HepG2 (cell line): ENCODE results near the gene TUBGCP3. TPM values are rescaled to one million over a fixed set of nuclear protein-coding genes. Genes with fewer than 3 reads are reported as not detected.

Source experiments
- ATAC-seq: fragments of 200-7000 bp; cut with Tn5 transposase; 3 replicates; pipeline ENCODE4 v1.9.1; 2020; ENCODE audit warnings: mild to moderate bottlenecking, moderate library complexity
- BruUV-seq: library from RNA; stranded (reverse); fragments of 400-500 nt; replicated peaks from 2 replicates; lab custom pipeline; 2021; lab: Mats Ljungman, UMichigan
- CTCF ChIA-PET: fragments of 300-600 bp; formaldehyde crosslinking; extraction: SDS; loops from one replicate; lab custom pipeline; 2021; ENCODE audit warnings: low total read pairs, inconsistent platforms, low intra/inter-chr PET ratio; lab: Yijun Ruan, JAX
- POLR2A ChIA-PET: fragments of 350-600 bp; sonication (Branson Sonifier 250); formaldehyde crosslinking; loops from one replicate; lab custom pipeline; 2020; ENCODE audit warnings: antibody characterized with exemption, inconsistent platforms; lab: Yijun Ruan, JAX
- DNase-seq: peaks from one replicate; pipeline ENCODE4 v3.0.0-alpha.2; 2015; ENCODE audit warnings: low spot score
- FAIRE-seq: peaks from 3 replicates; lab custom pipeline; 2011; peaks lifted over from hg19 to GRCh38; lab: Jason Lieb, UNC
- H2AFZ ChIP-seq: one replicate; pipeline ENCODE4 v1.6.1; 2011; ENCODE audit warnings: low read length, inconsistent platforms
- H3K27ac ChIP-seq: fragments of 300-600 bp; 3 replicates; pipeline ENCODE4 v1.8.0; 2011; ENCODE audit warnings: mixed run types, mild to moderate bottlenecking, mixed read lengths, low read length, inconsistent platforms; ENCODE audit not compliant: insufficient read depth; ENCODE audit errors: extremely low read length
- H3K27me3 ChIP-seq, 2 experiments: fragments of 200-600 bp in 1 of 2; 2 replicates in 1 of 2; 3 replicates in 1 of 2; pipeline versions ENCODE4 v1.6.0 to v1.8.0; 2011; ENCODE audit warnings: low read length in 2 of 2, mild to moderate bottlenecking in 2 of 2, moderate library complexity in 2 of 2, inconsistent platforms in 1 of 2; ENCODE audit not compliant: insufficient read depth in 2 of 2, control insufficient read depth in 1 of 2
- H3K36me3 ChIP-seq, 2 experiments: fragments of 200-600 bp in 1 of 2; replicated peaks in 1 of 2; 2 replicates in 1 of 2; 3 replicates in 1 of 2; pipeline versions ENCODE4 v1.5.1 to v1.8.0; 2011; ENCODE audit warnings: low read length in 2 of 2, inconsistent platforms in 1 of 2; ENCODE audit not compliant: insufficient read depth in 2 of 2, control insufficient read depth in 1 of 2
- H3K4me1 ChIP-seq: 2 replicates; pipeline ENCODE4 v1.5.1; 2012; ENCODE audit warnings: low read length, inconsistent platforms; ENCODE audit not compliant: insufficient read depth
- H3K4me2 ChIP-seq: 2 replicates; pipeline ENCODE4 v1.6.0; 2011; ENCODE audit warnings: low read depth, low read length, inconsistent platforms
- H3K4me3 ChIP-seq, 3 experiments: fragments of 200-600 bp in 1 of 3; sonication (generic), shearing (Covaris generic) in 1 of 3; replicated peaks in 1 of 3; 2 replicates each; pipeline ENCODE4 v1.5.1; 2011 to 2016; ENCODE audit warnings: low read length in 3 of 3, inconsistent platforms in 2 of 3, low read depth in 2 of 3, mild to moderate bottlenecking in 2 of 3, control low read depth in 1 of 3, mixed read lengths in 1 of 3; ENCODE audit not compliant: insufficient read depth in 1 of 3
- H3K79me2 ChIP-seq: one replicate; pipeline ENCODE4 v1.6.1; 2011; ENCODE audit warnings: low read length, inconsistent platforms; ENCODE audit not compliant: insufficient read depth
- H3K9ac ChIP-seq: 2 replicates; pipeline ENCODE4 v1.6.0; 2011; ENCODE audit warnings: mild to moderate bottlenecking, low read depth, low read length, inconsistent platforms; ENCODE audit not compliant: insufficient read depth
- H3K9me3 ChIP-seq: 2 replicates; pipeline ENCODE4 v1.5.1; 2012; ENCODE audit warnings: mild to moderate bottlenecking, low read length
- H4K20me1 ChIP-seq: 2 replicates; pipeline ENCODE4 v1.6.0; 2011; ENCODE audit warnings: inconsistent platforms, mild to moderate bottlenecking, low read length, moderate library complexity; ENCODE audit not compliant: insufficient read depth
- ARID2 ChIP-seq: sonication (generic); formaldehyde crosslinking; IDR thresholded peaks from 2 replicates; pipeline ENCODE4 v1.8.1; 2022; ENCODE audit warnings: mild to moderate bottlenecking, missing genetic modification reagents, borderline replicate concordance
- CBX5 ChIP-seq: sonication (generic); formaldehyde crosslinking; IDR thresholded peaks from 2 replicates; pipeline ENCODE4 v1.4.0; 2020; ENCODE audit warnings: missing genetic modification reagents, borderline replicate concordance
- HOXA3 ChIP-seq: sonication (generic); formaldehyde crosslinking; IDR thresholded peaks from 2 replicates; pipeline ENCODE4 v1.5.0; 2020; ENCODE audit warnings: missing genetic modification reagents
- JDP2 ChIP-seq: sonication (generic); formaldehyde crosslinking; IDR thresholded peaks from 2 replicates; pipeline ENCODE4 v1.8.1; 2022; ENCODE audit warnings: missing genetic modification reagents, borderline replicate concordance
- KDM2A ChIP-seq: sonication (generic); formaldehyde crosslinking; IDR thresholded peaks from 2 replicates; pipeline ENCODE4 v1.4.0; 2020; ENCODE audit warnings: low read depth, missing genetic modification reagents, borderline replicate concordance
- MAFF ChIP-seq: IDR thresholded peaks from 2 replicates; pipeline ENCODE4 v1.6.1; 2011; ENCODE audit warnings: low read depth, low read length, improper control_type of control experiment
- MTF1 ChIP-seq: sonication (generic); formaldehyde crosslinking; IDR thresholded peaks from 2 replicates; pipeline ENCODE4 v1.5.0; 2020; ENCODE audit warnings: missing genetic modification reagents
- NPAS2 ChIP-seq: sonication (generic); formaldehyde crosslinking; IDR thresholded peaks from 2 replicates; pipeline ENCODE4 v1.8.0; 2022; ENCODE audit warnings: mild to moderate bottlenecking, missing genetic modification reagents, borderline replicate concordance
- SALL1 ChIP-seq: sonication (generic); formaldehyde crosslinking; IDR thresholded peaks from 2 replicates; pipeline ENCODE4 v1.8.0; 2022; ENCODE audit warnings: mild to moderate bottlenecking, missing genetic modification reagents
- SMYD3 ChIP-seq: sonication (generic); formaldehyde crosslinking; IDR thresholded peaks from 2 replicates; pipeline ENCODE4 v1.8.1; 2023; ENCODE audit warnings: mild to moderate bottlenecking, missing genetic modification reagents
- ZNF12 ChIP-seq: sonication (generic); formaldehyde crosslinking; IDR thresholded peaks from 2 replicates; pipeline ENCODE4 v1.5.0; 2020; ENCODE audit warnings: missing genetic modification reagents
- ZNF121 ChIP-seq: sonication (generic); formaldehyde crosslinking; IDR thresholded peaks from 2 replicates; pipeline ENCODE4 v1.5.0; 2020; ENCODE audit warnings: mild to moderate bottlenecking, missing genetic modification reagents
- ZNF235 ChIP-seq: sonication (generic); formaldehyde crosslinking; IDR thresholded peaks from 2 replicates; pipeline ENCODE4 v1.8.1; 2023; ENCODE audit warnings: mild to moderate bottlenecking, missing genetic modification reagents, borderline replicate concordance
- ZNF296 ChIP-seq: sonication (generic); formaldehyde crosslinking; conservative IDR thresholded peaks from 2 replicates; pipeline ENCODE4 v1.5.0; 2020; ENCODE audit warnings: mild to moderate bottlenecking, missing genetic modification reagents
- ZNF557 ChIP-seq: sonication (generic); formaldehyde crosslinking; IDR thresholded peaks from 2 replicates; pipeline ENCODE4 v1.4.0; 2020; ENCODE audit warnings: missing genetic modification reagents
- ZNF770 ChIP-seq: sonication (generic); formaldehyde crosslinking; IDR thresholded peaks from 2 replicates; pipeline ENCODE4 v1.5.0; 2020; ENCODE audit warnings: mild to moderate bottlenecking, missing genetic modification reagents
- ZNF816 ChIP-seq: sonication (generic); formaldehyde crosslinking; IDR thresholded peaks from 2 replicates; pipeline ENCODE4 v1.8.0; 2022; ENCODE audit warnings: missing genetic modification reagents, mild to moderate bottlenecking, borderline replicate concordance
- WGBS: methylation state at CpG from one replicate; pipeline ENCODE4 v1.1.6; 2017; ENCODE audit warnings: low lambda C conversion rate; 5-methylcytosine and 5-hydroxymethylcytosine counted together
- in situ Hi-C: cut with HindIII; loops from 2 replicates; pipeline ENCODE4 v1.10.0; 2017; ENCODE audit warnings: low pct_unique_long_range_greater_than_20kb; ENCODE audit not compliant: extremely low pct_ligation_motif_present
- intact Hi-C: fragments of 100-400 bp; cut with micrococcal nuclease; formaldehyde crosslinking; loops from one replicate; pipeline ENCODE4 v1.10.0; 2022; ENCODE audit not compliant: unreplicated experiment
- polyA plus RNA-seq, 8 experiments: library from polyadenylated mRNA; depleted of rRNA in 3 of 8; stranded (reverse) in 7 of 8; unstranded in 1 of 8; fragments of >200 nt; fragmentation: Illumina TruSeq in 4 of 8; extraction: Trizol in 4 of 8; gene quantifications; 2 replicates each; pipeline versions ENCODE4 v1.2.1 to v1.2.3, GENCODE V29; 2011 to 2016; ENCODE audit warnings: low read depth in 4 of 8, missing spikeins in 1 of 8, mixed read lengths in 1 of 8; ENCODE audit not compliant: insufficient read depth in 1 of 8
- total RNA-seq, 5 experiments: library from RNA; depleted of rRNA; stranded (reverse); fragments of >200 nt; fragmentation: Illumina TruSeq; extraction: Trizol; gene quantifications; 2 replicates each; pipeline ENCODE4 v1.2.3, GENCODE V29; 2016; ENCODE audit warnings: low read depth in 1 of 5

The TUBGCP3 gene
- total and polyA plus RNA-seq, 2 of the 13 experiments (the other 11 are each of a cell fraction or from before 2014, with no cell fraction given), result 12.6 to 15.5 TPM

- no peak overlapping the region for H3K27ac ChIP-seq
- in situ Hi-C loops (no loop called here), intact Hi-C loops (no loop called here)
- H3K4me1 ChIP-seq, result no peaks in the 10 kb centered on the region
- DNase-seq (no peak), ATAC-seq (no peak)
- no peaks in the 10 kb centered on the region for H3K9me3 ChIP-seq
- H3K27me3 ChIP-seq, result no peaks in the 10 kb centered on the region
- peaks cover 0 to 11% of the 10 kb centered on the region in 2 experiments; a peak in 2 of 5 replicates for H3K36me3 ChIP-seq
- POLR2A ChIA-PET, result no interaction called here
- no TSS peak for BruUV-seq
- WGBS, result 94% methylated on average over 12 of the region's 12 CpGs
- H3K4me2 ChIP-seq, result no peak overlapping the region
- no peak overlapping the region for H2AFZ ChIP-seq
- H3K4me3 ChIP-seq, result no peak overlapping the region
- no peak overlapping the region for H3K9ac ChIP-seq
- no peaks in the 10 kb centered on the region for H4K20me1 ChIP-seq
- CTCF ChIA-PET, result no interaction called here
- TF ChIP-seq ZNF557 (CRISPR knock-in tag) (no peak), NPAS2 (CRISPR knock-in tag) (no peak), ZNF121 (no peak), MTF1 (no peak), KDM2A (CRISPR knock-in tag) (no peak), ZNF235 (no peak), ZNF816 (CRISPR knock-in tag) (no peak), MAFF (no peak), HOXA3 (CRISPR knock-in tag) (no peak), JDP2 (CRISPR knock-in tag) (no peak), ZNF12 (CRISPR knock-in tag) (no peak), SALL1 (CRISPR knock-in tag) (no peak), CBX5 (no peak), ZNF770 (CRISPR knock-in tag) (no peak), ARID2 (no peak), ZNF296 (CRISPR knock-in tag) (no peak), SMYD3 (CRISPR knock-in tag) (no peak)
- TF ChIP-seq, all 625 proteins: peak for 0
- H3K79me2 ChIP-seq, result no peaks in the 10 kb centered on the region
- FAIRE-seq, result no peak
Measured at GRCh38 chr13:112531263-112531794, 56.6 kb downstream of the TUBGCP3 start.
